HS-27A (cell line): ENCODE measurements around the gene ZNF565.
"Not testable (repeated sequence)": the region's sequence is repeated elsewhere in the genome, so short reads cannot be mapped to it uniquely, and the experiment has no call there.

Experiments
- DNase-seq: peaks from one replicate; pipeline ENCODE4 v3.0.0-alpha.2; 2012; ENCODE audit warnings: low read depth, missing footprints

ZNF565 gene

DNA sequence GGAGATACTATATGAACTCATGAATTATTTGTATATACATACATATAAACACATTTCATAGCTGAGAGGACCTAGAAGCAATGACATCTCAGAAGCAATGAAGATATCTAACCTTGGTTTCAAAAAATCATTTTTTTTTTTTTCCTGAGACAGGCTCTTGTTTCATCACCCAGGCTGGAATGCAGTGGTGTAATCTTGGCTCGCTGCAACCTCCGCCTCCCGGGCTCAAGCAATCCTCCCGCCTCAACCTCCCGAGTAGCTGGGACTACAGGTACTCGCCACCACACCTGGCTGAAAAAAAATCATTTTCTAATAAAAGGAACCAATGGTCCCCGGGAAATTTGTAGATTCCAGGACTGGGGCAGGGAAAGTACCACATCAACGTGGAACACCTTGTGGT, 4.0 kb downstream of the ZNF565 start:
- no peak for DNase-seq

DNA sequence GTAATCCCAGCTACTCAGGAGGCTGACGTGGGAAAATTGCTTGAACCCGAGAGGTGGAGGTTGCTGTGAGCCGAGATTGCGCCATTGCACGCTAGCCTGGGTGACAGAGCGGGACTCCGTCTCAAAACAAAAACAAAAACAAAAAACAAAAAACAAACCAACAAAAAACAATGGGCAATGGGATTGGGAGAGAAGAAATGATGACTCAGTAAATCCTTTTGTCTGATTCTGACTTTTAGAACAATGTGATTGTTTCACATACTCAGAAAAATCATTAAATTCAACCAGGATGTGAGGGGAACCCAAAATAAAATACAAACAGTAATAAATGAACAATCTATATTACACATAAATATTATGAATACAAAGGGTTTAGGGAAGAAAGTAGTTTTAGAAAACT, 5.1 kb downstream of the ZNF565 start:
- DNase-seq, result no peak

DNA sequence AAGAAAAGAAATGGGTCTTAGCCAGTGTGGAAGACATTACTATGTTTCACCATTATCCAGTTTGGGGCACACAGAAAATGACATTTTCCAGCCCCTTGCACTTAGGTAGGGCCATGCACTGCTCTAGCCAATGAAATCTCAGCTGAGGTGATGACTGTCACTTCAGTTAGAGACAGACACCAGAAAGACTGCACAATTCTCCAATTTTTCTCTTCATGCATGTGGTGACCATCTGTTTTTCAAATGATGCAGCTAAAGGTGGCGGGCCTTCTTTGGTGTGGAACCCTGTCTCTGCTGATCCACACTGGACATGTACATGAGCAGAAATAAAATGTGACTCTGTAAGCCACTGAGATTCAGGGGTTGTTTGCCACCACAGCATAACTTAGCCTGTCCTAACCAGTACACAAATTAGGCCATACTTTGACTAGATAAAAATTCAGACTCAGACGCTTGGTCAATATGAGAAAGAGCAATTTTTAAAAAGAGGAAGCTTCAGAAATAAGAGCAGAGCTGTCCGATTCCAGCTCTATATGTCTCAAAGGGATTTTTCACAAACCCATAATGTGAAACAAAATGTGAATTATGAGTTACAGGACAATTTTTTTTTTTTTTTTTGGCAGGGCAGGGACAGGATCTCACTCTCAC, 6.7 kb downstream of the ZNF565 start:
- no peak for DNase-seq

DNA sequence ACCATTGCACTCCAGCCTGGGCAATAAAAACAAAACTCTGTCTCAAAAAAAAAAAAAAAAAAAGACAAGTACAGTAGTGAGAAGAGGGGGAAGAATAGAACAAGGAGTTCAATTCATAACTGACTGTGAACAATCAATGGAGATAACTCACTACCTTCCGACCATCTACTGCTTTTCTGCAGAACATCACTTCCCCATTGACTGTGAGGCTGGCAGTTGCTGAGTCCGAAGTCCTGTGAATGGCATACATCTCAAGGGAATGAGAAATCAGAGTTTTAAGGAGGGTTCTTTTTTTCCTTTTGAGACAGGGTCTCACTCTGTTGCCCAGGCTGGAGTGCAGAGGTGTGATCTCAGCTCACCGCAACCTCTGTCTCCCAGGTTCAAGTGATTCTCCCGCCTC, 11.2 kb downstream of the ZNF565 start:
- DNase-seq, result no peak

DNA sequence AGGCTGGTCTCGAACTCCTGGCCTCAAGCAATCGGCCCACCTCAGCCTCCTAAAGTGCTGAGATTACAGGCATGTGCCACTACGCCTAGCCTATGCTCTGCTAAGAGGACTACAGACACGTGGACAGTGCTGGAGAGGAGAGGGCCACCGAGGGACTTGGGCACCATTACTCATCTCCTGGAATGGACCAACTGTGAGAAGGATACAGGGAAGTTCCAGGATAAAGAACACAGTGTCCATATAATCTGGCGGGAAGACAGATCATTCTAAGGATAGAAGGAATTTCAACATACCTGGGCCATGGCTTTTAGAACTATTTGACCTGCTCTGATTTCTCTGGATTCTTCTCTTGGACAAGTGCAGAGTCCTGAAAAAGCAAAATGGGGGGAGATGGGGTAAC, 12.8 kb downstream of the ZNF565 start:
- no peak for DNase-seq

DNA sequence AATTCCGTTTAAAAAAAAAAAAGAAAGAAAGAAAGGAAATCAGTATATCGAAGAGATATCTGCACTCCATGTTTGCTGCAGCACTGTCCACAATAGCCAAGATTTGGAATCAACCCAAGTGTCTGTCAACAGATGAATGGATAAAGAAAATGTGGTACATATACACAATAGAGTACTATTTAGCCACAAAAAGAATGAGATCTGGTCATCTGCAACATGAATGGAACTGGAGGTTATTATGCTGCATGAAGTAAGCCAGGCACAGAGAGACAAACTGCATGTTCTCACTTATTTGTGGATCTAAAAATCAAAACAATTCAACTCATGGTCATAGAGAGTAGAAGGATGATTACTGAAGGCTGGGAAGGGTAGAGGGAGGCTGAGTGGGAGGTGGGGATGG, 16.3 kb downstream of the ZNF565 start:
- DNase-seq, result no peak

DNA sequence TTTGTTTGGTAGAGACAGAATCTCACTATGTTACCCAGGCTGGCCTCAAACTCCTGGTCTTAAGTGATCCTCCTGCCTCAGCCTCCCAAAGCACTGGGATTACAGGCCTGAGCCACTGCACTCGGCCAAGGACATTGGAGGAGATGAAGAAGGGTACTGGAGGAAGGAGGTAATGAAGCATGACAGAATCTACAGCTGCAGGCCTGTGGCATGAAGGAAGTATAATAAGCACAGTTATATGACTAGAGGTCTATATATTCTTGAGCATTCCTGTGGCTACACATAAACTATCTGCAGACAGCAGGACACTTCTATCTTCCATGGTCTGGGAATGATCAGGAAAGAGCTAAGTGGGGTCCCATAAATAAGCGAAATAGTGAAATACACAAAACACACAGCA, 18.2 kb downstream of the ZNF565 start:
- DNase-seq, result no peak

DNA sequence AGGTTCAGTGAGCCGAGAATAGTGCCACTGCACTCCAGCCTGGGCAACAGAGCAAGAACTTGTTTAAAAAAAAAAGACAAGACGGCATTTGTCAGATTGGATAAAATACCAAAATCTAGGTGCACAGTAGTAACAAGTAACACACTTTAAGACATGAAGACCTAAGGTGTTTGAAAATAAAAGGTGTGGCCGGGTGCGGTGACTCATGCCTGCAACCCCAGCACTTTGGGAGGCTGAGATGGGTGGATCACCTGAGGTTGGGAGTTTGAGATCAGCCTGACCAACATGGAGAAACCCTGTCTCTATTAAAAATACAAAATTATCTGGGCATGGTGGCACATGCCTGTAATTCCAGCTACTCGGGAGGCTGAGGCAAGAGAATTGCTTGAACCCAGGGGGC, 27.7 kb downstream of the ZNF565 start:
- not testable (repeated sequence) for DNase-seq

DNA sequence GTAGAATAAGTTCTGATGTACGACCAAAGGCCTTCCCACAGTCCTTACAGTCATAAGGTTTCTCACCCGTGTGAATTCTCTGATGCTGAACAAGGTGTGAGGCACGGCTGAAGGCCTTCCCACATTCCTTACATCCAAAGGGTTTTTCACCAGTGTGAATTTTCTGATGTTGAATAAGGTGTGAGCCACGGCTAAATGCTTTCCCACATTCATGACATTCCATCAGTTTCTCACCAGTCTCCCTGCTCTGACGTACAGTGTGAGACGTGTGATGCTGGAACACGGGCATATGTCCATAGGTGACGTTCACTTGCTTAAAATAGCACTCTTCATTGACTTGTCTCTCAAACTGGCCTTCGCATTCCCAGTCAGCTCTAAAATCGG, 31.2 kb downstream of the ZNF565 start:
- no peak for DNase-seq

DNA sequence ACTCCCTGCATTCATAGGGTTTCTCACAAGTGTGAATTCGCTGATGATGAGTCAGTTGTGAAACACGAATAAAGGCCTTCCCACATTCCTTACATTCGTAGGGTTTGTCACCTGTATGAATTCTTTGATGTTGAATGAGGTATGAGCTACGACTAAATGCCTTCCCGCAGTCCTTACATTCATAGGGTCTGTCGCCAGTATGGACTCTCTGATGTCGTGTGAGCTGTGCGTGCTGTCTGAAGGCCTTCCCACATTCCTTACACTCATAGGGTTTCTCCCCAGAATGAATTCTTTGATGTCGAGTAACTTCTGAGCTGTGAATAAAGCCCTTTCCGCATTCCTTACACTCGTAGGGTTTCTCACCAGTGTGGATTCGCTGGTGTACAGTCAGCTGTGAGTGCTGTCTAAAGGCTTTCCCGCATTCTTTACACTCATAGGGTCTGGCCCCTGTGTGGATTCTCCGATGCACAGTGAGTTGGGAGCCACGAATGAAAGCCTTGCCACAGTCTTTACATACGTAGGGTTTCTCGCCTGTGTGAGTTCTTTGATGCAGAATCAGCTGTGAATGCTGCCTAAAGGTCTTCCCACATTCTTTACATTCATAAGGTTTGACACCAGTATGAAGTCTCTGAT, 31.7 kb downstream of the ZNF565 start:
- no peak for DNase-seq

DNA sequence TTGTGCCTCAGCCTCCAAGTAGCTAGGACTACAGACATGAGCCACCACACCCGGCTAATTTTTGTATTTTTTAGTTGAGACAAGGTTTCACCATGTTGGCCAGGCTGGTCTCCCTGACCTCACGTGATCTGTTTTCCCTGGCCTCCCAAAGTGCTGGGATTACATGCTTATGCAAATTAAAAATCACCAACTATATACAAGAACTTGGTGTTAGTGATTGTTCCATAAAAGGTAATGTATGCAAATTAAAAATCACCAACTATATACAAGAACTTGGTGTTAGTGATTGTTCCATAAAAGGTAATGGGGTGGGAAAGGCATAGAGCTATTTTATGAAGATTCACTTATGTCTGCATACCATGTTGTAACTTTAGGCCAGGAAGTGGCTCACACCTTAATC, 35.4 kb downstream of the ZNF565 start:
- not testable (repeated sequence) for DNase-seq

DNA sequence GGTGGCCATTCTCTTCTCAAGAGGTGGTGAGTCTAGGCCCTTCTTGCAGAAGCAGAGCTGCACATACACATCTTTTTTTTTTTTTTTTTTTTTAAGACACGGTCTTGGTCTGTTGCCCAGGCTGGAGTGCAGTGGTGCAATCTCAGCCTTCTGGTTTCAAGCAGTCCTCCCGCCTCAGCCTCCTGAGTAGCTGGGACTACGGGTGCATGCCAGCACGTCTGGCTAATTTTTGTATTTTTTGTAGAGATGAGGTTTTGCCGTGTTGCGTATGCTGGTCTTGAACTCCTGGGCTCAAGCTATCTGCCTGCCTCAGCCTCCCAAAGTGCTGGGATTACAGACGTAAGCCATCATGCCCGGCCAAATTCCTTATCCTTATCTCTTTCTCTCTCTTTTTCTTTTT, 40.6 kb downstream of the ZNF565 start:
- DNase-seq, result not testable (repeated sequence)

DNA sequence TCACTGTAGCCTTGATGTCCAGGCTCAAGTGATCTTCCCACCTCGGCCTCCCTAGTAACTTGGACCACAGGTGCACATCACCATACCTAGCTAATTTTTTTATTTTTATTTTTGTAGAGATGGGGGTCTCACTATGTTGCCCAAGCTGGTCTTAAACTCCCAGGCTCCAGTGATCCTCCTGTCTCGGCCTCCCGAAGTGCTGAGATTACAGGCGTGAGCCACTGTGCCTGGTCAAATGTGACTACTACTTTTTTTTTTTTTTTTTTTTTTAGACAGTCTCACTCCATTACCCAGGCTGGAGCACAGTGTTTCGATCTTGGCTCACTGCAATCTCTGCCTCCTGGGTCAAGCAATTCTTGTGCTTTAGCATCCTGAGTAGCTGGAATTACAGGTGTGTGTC, 41.6 kb downstream of the ZNF565 start:
- no peak for DNase-seq

DNA sequence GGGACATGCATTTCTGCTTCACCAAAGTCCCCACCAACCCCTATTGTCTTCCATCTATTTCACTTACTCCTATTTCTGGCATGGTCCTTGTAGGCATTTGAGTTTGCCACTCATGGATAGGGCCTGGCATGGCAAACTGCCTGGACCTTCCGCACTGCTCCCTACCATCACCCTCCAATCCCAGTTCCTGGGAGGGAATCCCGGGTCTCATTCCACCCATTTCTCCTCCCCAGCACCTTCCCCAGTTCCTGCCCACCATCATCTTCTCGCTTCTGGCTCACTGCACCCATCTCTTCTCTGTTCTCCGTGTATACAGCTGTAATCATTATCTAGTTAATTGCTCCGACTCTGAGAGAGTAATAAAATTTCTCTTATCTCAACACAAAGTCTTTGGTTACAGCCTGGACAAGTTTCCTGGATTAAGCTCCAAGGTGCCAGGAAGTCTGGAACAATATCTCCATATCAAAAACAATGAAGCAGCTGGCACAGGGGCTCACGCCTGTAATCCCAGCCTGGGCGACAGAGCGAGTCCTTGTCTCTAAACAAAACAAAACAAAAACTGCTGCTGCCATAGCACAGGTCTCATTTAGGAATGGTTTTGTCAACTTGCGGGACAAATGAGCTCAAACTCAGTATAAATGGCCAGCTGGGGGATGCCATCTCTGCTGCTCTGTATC, 45.2 kb downstream of the ZNF565 start:
- DNase-seq, result no peak

DNA sequence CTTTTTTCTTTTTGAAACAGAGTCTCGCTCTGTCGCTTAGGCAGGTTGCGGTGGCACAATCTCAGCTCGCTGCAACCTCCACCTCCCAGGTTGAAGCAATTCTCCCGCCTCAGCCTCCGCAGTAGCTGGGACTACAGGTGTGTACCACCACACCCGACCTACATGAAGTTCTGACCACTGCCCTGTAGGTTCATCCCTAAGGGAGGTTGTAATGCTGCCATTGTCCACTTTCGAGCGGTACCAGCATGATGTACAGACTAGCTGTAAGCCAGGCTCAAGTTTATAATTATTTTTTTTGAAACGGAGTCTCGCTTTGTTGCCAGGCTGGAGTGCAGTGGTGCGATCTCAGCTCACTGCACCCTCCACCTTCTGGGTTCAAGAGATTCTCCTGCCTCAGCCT, 50.7 kb downstream of the ZNF565 start:
- no peak for DNase-seq

DNA sequence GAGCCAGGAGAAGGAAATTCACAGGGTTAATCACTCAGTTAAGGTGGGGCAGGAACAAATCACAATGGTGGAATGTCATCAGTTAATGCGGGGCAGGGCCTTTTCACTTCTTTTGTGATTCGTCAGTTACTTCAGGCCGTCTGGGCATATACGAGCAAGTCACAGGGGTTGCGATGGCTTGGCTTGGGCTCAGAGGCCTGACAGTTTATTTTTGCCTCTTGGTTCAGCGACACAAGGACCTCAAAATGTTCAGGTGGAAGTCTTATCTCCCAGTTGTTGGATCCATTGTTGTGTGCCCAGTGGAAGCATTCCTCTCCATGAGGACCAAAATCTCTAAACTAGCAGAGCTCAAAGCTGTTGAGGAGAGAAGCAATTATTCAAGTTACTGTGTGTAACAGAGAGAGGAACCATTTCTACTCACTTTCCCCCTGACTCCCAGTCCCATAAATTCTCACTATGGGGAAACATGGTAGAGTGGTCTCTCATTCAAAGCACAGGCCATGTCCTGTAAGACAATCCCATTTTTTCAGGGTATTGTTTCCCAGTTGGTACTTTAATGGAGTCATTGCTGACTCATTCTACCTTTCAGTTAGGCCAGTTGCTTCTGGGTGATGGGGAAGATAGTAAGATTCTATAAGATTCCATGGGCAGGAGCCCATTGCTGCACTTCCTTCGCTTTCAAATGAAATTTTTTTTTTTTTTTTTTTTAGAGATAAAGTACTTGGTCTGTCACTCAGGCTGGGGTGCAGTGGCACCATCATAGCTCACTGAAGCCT, 53.5 kb downstream of the ZNF565 start:
- no peak for DNase-seq

DNA sequence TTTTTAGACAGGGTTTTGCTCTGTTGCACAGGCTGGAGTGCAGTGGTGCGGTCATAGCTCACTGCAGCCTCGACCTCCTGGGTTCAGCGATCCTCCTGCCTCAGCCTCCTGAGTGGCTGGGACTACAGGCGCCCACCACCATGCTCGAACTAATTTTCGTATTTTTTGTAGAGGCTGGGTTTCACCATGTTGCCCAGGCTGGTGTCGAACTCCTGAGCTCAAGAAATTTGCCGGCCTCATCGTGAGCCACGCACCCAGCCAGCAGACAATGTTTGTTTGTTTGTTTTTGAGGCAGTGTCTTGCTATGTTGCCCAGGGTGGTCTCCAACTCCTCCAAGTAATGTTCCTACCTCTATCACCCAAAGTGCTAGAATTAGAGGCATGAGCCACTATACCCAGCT, 61.3 kb downstream of the ZNF565 start:
- no peak for DNase-seq

DNA sequence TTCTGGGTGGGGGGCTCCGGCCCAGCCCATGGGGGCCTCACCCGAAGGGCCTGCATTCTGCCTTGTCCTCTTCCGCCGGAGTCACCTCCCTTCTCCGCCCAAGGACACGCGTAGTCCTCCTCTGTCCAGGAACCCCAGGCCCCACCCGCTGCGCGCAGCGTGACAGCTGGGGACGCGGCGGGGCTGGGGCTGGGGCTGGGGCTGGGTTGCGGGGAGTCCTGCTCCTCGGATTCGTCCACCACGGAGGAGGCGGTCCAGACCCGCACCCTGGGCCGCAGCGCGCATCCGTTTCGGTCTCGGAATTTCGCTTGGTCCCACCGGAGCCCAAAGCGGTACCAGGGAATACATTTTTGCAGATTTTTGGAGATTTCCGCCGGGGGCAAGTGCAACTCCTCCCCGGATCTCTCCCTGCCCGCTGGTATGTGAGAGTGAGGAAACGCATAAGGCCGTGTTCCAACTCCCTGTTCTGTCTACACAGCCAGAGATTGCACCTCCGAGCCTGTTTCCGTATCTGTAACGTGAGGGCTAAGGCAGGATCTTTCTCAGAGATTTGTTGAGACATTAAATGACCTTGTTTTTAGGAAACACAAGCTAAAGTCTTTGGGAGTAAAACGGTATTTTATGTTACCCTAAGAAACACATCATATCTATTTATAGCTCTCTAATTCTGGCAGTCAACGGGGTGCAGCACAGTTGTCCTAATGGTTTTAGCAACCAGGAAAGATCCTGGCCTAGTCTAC, 61.9 kb downstream of the ZNF565 start, which contains the start of gene COX7A1:
Gene COX7A1, minus strand, starts transcription at position 96 of the 740 bp plus-strand sequence. Its CDS starts 40 bp downstream, at position 56.
- DNase-seq, result no peak

DNA sequence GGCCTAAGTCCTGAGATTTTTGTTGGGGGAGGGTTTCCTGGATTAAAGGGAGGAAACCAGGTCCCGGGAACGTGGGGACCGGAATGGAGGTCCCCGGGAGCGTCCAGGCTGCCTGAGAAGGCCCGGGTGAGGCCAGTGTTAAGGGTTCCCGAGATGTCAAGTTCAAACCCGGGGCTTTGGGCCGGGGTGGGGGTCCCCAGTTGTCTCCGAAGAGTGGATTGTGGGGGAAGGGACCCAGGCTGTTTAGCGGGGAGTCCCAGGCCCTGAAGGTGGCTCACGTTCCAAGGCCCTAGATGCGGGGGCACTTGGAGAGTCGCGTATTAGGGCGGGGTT, 62.5 kb downstream of the ZNF565 start:
- DNase-seq, result no peak

DNA sequence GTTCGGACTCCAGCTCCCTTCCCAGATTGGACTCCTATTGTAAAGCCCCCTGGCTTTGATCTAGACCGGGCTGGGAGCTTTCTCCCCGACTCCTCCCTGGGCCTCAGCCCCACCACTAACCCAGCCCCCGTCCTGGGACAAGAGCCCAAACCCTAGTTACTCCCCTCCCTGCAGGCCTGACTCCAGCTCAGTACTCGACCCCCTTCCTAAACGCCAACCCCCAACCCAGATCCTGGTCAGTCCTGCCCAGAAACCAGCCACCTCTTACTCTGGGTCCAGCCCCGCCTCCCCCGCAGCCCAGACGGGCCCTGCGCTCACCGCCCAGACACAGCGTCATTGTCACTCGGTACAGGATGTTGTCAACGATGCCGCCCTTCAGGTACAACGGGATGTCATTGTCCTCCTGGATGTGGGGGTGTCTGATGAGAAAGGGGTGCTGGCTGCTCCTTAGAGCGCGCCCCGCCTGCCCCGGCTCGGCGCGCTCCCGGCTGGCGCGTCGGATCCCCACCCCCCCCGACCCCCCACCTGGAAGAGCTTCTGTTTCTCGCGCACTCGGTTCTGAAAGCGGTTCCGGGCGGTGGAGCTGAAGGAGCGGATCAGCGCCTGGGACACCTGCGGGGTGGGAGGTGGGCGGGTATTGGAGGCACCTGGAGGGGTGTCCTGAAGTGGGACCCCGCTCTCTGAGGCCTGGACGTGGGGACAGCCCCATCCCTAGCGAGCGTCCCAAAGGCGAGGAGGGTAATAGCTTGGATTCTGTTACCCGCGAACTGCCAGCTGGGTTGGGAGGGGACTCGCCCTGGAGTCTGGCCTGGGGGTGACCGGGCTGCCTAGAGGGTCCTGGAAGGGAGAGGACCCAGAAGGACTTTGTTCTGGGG, 63.1 kb downstream of the ZNF565 start:
- no peak for DNase-seq

DNA sequence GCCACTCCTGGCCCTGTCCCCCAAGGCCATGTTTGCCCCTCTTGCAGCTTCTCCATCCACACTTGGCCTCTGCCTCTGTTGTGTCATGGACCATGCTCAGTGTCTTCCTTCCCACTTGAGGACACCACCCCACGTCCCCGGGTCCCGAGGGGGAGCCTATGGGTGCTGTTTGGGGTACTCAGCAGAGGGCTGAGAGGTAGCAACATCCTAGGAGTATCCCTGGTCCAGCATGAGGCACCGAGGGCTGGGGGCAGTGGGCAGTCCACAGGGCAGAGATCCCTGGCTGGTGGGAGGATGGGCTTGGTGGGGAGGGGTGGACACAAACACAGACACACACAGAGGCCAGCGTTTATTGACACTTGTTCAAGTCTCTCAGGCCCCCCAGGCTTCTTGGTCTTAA, 63.9 kb downstream of the ZNF565 start:
- no peak for DNase-seq
